ENCODE data around the gene MAN1B1.

- TF ChIP-seq POLR2A (IDR thresholded peaks at IDR 0.05) (no peak), POLR2AphosphoS5 (IDR thresholded peaks at IDR 0.05) (no peak)
- TF ChIP-seq, protein P1, sequence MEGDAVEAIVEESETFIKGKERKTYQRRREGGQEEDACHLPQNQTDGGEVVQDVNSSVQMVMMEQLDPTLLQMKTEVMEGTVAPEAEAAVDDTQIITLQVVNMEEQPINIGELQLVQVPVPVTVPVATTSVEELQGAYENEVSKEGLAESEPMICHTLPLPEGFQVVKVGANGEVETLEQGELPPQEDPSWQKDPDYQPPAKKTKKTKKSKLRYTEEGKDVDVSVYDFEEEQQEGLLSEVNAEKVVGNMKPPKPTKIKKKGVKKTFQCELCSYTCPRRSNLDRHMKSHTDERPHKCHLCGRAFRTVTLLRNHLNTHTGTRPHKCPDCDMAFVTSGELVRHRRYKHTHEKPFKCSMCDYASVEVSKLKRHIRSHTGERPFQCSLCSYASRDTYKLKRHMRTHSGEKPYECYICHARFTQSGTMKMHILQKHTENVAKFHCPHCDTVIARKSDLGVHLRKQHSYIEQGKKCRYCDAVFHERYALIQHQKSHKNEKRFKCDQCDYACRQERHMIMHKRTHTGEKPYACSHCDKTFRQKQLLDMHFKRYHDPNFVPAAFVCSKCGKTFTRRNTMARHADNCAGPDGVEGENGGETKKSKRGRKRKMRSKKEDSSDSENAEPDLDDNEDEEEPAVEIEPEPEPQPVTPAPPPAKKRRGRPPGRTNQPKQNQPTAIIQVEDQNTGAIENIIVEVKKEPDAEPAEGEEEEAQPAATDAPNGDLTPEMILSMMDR (IDR thresholded peaks at IDR 0.05) = no peak
Measured at GRCh38 chr9:137082222-137082924, 4.4 kb upstream of the MAN1B1 start.
